Activated T-helper 2 cell treated with anti-CD3 and anti-CD28 coated beads, Interferon-gamma antibody, Interleukin-2, Interleukin-4, amounts not matched to agents 10 μg/mL and 5 μg/mL and 100 μg/mL, durations not matched to agents 14 hours and 24 hours and 36 hours (primary cell): ENCODE results near the gene DHX9. TPM values are rescaled to one million over a fixed set of nuclear protein-coding genes. Genes with fewer than 3 reads are reported as not detected.
"Not testable (repeated sequence)": the region's sequence is repeated elsewhere in the genome, so short reads cannot be mapped to it uniquely, and the experiment has no call there.

Source experiments
- DNase-seq: peaks from one replicate; pipeline ENCODE4 v3.0.0; 2021; ENCODE audit warnings: low spot score
- H3K27ac Mint-ChIP-seq: one replicate; pipeline ENCODE4 v1.8.0; 2021; ENCODE audit warnings: mixed read lengths
- H3K27me3 Mint-ChIP-seq: one replicate; pipeline ENCODE4 v1.8.0; 2021; ENCODE audit warnings: low read depth, mixed read lengths
- H3K36me3 Mint-ChIP-seq: one replicate; pipeline ENCODE4 v1.8.0; 2021; ENCODE audit warnings: low read depth, mixed read lengths
- H3K4me1 Mint-ChIP-seq: one replicate; pipeline ENCODE4 v1.8.0; 2021; ENCODE audit warnings: low read depth, mixed read lengths
- H3K4me3 Mint-ChIP-seq: one replicate; pipeline ENCODE4 v1.8.0; 2021; ENCODE audit warnings: low read depth, mild to moderate bottlenecking, moderate library complexity, mixed read lengths
- H3K9me3 Mint-ChIP-seq: one replicate; pipeline ENCODE4 v1.8.0; 2021; ENCODE audit warnings: mixed read lengths
- intact Hi-C: fragments of 100-400 bp; cut with micrococcal nuclease; formaldehyde crosslinking; loops from one replicate; pipeline ENCODE4 v1.15.1; 2023
- total RNA-seq: library from RNA; stranded (reverse); gene quantifications from 2 replicates; pipeline ENCODE4 v1.2.3, GENCODE V29; 2022

The DHX9 gene
- total RNA-seq, 1 donor from 2014 or later, result 302 TPM

DNA sequence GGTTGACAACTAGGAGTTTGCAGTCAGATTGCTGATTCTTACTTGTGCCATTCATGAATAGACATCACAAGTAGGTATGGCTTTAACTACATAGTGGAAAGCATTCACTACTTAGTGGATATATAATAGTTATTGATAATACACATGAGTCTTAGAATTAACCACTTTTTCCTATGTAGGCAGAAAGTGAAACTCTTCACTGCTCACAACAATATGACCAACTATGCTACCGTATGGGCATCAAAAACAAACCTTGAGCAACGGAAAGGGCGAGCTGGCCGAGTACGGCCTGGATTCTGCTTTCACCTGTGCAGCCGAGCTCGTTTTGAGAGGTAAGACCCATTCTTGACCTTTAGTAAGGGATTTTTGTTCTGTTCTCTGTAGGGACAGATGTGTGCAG, 38.7 kb downstream of the DHX9 start:
- peaks cover 99% of the 10 kb centered on the region for H3K36me3 Mint-ChIP-seq
- peak overlapping the region; percentile 65 for H3K27ac Mint-ChIP-seq
- no peak for DNase-seq
- H3K4me1 Mint-ChIP-seq, result peaks cover 15% of the 10 kb centered on the region
- intact Hi-C loops, result loop anchor here (5.0 kb wide), 1 partner anchor 36 kb away; no protein-coding TSS in a partner anchor
- no peaks in the 10 kb centered on the region for H3K9me3 Mint-ChIP-seq
- no peak overlapping the region for H3K4me3 Mint-ChIP-seq
- no peaks in the 10 kb centered on the region for H3K27me3 Mint-ChIP-seq

DNA sequence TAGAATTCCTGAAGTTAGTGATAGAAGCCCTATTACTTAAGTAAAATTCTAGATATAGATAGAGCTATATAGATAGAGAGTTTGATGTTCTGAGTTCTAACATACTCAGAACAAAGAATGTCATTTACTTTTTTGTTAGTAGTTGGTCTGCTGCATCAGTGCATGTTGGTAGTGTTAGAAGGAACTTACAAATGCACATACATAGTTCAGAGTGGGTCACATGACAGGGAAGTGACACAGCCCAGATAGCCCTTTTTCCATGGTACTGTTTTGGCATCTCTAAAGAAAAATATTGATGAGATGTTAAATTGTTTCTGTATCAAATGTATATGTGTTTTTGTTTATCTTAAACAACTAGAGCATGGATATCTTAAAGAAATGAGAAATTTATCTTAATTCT, 45.7 kb downstream of the DHX9 start:
- Mint-ChIP-seq H3K9me3 (no peaks in the 10 kb centered on the region), H3K27me3 (no peaks in the 10 kb centered on the region), H3K4me1 (peaks cover 17% of the 10 kb centered on the region), H3K36me3 (peaks cover 95% of the 10 kb centered on the region), H3K4me3 (no peak overlapping the region), H3K27ac (no peak overlapping the region)
- intact Hi-C loops, result no loop called here
- no peak for DNase-seq

- intact Hi-C loops, result no loop called here
- no peak overlapping the region for H3K27ac Mint-ChIP-seq
- H3K36me3 Mint-ChIP-seq, result peaks cover 95% of the 10 kb centered on the region
- DNase-seq, result no peak
- H3K4me3 Mint-ChIP-seq, result no peak overlapping the region
- H3K9me3 Mint-ChIP-seq, result no peaks in the 10 kb centered on the region
- H3K4me1 Mint-ChIP-seq, result peaks cover 21% of the 10 kb centered on the region
- no peaks in the 10 kb centered on the region for H3K27me3 Mint-ChIP-seq
Measured at GRCh38 chr1:182885591-182885990, 46.4 kb downstream of the DHX9 start.

GRCh38 chr1:182886985-182887384, 47.8 kb downstream of the DHX9 start:
- H3K36me3 Mint-ChIP-seq, result peaks cover 88% of the 10 kb centered on the region
- H3K4me1 Mint-ChIP-seq, result peaks cover 21% of the 10 kb centered on the region
- no peak overlapping the region for H3K27ac Mint-ChIP-seq
- H3K9me3 Mint-ChIP-seq, result no peaks in the 10 kb centered on the region
- H3K4me3 Mint-ChIP-seq, result no peak overlapping the region
- H3K27me3 Mint-ChIP-seq, result no peaks in the 10 kb centered on the region
- intact Hi-C loops, result no loop called here
- no peak for DNase-seq

GRCh38 chr1:182888736-182889531, 49.8 kb downstream of the DHX9 start:
- intact Hi-C loops, result no loop called here
- Mint-ChIP-seq H3K27ac (no peak overlapping the region), H3K9me3 (peaks cover 8% of the 10 kb centered on the region), H3K27me3 (no peaks in the 10 kb centered on the region), H3K36me3 (peaks cover 70% of the 10 kb centered on the region), H3K4me1 (peaks cover 25% of the 10 kb centered on the region), H3K4me3 (no peak overlapping the region)
- DNase-seq, result no peak

DNA sequence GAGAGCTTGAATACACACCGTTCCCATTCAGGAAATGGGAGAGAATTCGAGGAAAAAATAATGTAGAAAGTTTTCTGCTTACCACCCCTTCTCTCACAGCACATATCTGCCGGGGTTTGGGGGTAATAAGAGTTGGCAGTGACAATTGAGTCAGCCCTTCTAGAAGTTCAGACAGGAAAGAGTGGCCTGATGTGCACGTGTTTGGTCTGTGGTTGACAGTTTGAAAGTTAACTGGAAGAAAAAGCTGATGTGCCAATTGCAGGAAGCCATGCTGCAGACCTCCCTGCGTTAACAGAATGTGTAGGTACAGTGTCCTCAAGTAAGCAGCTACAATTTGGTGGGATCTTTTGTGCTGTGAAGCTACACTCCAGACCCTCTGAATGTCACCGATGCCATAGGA, 50.9 kb downstream of the DHX9 start:
- H3K36me3 Mint-ChIP-seq, result peaks cover 62% of the 10 kb centered on the region

GRCh38 chr1:182890927-182891610, 51.9 kb downstream of the DHX9 start:
- no peak overlapping the region for H3K27ac Mint-ChIP-seq
- intact Hi-C loops, result no loop called here
- H3K36me3 Mint-ChIP-seq, result peaks cover 51% of the 10 kb centered on the region

More for the DNA sequence above, 50.9 kb downstream of the DHX9 start:
- peaks cover 8% of the 10 kb centered on the region for H3K9me3 Mint-ChIP-seq
- peaks cover 4% of the 10 kb centered on the region for H3K27me3 Mint-ChIP-seq
- no peak overlapping the region for H3K27ac Mint-ChIP-seq
- H3K4me3 Mint-ChIP-seq, result no peak overlapping the region
- intact Hi-C loops, result no loop called here
- DNase-seq, result no peak
- peaks cover 25% of the 10 kb centered on the region for H3K4me1 Mint-ChIP-seq

GRCh38 chr1:182897696-182898095, 58.5 kb downstream of the DHX9 start:
- H3K27ac Mint-ChIP-seq, result no peak overlapping the region
- H3K9me3 Mint-ChIP-seq, result peaks cover 4% of the 10 kb centered on the region
- DNase-seq, result no peak
- H3K36me3 Mint-ChIP-seq, result no peaks in the 10 kb centered on the region
- H3K27me3 Mint-ChIP-seq, result peaks cover 6% of the 10 kb centered on the region
- peaks cover 4% of the 10 kb centered on the region for H3K4me1 Mint-ChIP-seq
- intact Hi-C loops, result no loop called here
- H3K4me3 Mint-ChIP-seq, result no peak overlapping the region

More at GRCh38 chr1:182890927-182891610, 51.9 kb downstream of the DHX9 start:
- DNase-seq, result no peak
- peaks cover 4% of the 10 kb centered on the region for H3K27me3 Mint-ChIP-seq
- H3K4me1 Mint-ChIP-seq, result peaks cover 22% of the 10 kb centered on the region
- H3K4me3 Mint-ChIP-seq, result no peak overlapping the region
- peaks cover 8% of the 10 kb centered on the region for H3K9me3 Mint-ChIP-seq

- H3K27me3 Mint-ChIP-seq, H3K4me1 Mint-ChIP-seq, H3K9me3 Mint-ChIP-seq, DNase-seq, H3K4me3 Mint-ChIP-seq, H3K36me3 Mint-ChIP-seq, H3K27ac Mint-ChIP-seq, intact Hi-C loops: not testable (repeated sequence)
Measured at GRCh38 chr1:182901946-182902345, 62.8 kb downstream of the DHX9 start.

- intact Hi-C loops, result no loop called here
Measured at GRCh38 chr1:182905321-182905720, 66.2 kb downstream of the DHX9 start.

GRCh38 chr1:182909578-182909977, 70.4 kb downstream of the DHX9 start:
- Mint-ChIP-seq H3K9me3 (no peaks in the 10 kb centered on the region), H3K4me1 (no peaks in the 10 kb centered on the region), H3K4me3 (no peak overlapping the region), H3K36me3 (no peaks in the 10 kb centered on the region), H3K27ac (no peak overlapping the region), H3K27me3 (peaks cover 9% of the 10 kb centered on the region)
- intact Hi-C loops, result no loop called here
- no peak for DNase-seq

More at GRCh38 chr1:182905321-182905720, 66.2 kb downstream of the DHX9 start:
- Mint-ChIP-seq H3K4me3 (no peak overlapping the region), H3K4me1 (no peaks in the 10 kb centered on the region), H3K27ac (no peak overlapping the region), H3K36me3 (no peaks in the 10 kb centered on the region), H3K9me3 (no peaks in the 10 kb centered on the region), H3K27me3 (peaks cover 11% of the 10 kb centered on the region)
- no peak for DNase-seq

DNA sequence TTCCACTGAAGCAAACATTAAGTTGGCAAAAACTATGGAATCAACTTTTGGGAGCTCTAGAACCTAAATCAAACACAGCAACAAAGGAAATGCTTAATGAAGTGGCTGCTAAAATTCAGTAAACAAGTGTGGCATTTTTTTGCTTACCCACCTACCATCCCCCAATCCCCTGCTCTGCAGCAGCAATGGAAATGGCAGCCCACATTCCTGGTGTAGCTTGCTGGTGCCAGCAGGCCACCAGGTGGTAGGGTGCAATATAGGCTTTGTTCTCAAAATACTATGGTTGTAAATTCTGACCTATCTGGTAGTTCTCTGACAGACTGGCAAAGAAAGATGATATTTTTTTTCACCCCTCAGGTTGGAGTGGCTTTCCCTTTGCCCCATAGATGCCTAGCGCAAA, 71.0 kb downstream of the DHX9 start:
- peaks cover 9% of the 10 kb centered on the region for H3K27me3 Mint-ChIP-seq
- no peak overlapping the region for H3K27ac Mint-ChIP-seq
- no peak overlapping the region for H3K4me3 Mint-ChIP-seq
- DNase-seq, result no peak
- intact Hi-C loops, result no loop called here
- H3K36me3 Mint-ChIP-seq, result no peaks in the 10 kb centered on the region
- H3K9me3 Mint-ChIP-seq, result no peaks in the 10 kb centered on the region
- H3K4me1 Mint-ChIP-seq, result no peaks in the 10 kb centered on the region

- no peaks in the 10 kb centered on the region for H3K4me1 Mint-ChIP-seq
- H3K9me3 Mint-ChIP-seq, result no peaks in the 10 kb centered on the region
- no peak overlapping the region for H3K4me3 Mint-ChIP-seq
- no peak overlapping the region for H3K27ac Mint-ChIP-seq
- H3K27me3 Mint-ChIP-seq, result peaks cover 20% of the 10 kb centered on the region
- intact Hi-C loops, result no loop called here
- no peaks in the 10 kb centered on the region for H3K36me3 Mint-ChIP-seq
- DNase-seq, result no peak
Measured at GRCh38 chr1:182913401-182913800, 74.3 kb downstream of the DHX9 start.
